ENCODE data around the gene FPR3. TPM values are rescaled to one million over a fixed set of nuclear protein-coding genes. Genes with fewer than 3 reads are reported as not detected.

FPR3 gene
- total RNA-seq, 1 donor from 2014 or later, result not detected

- TF ChIP-seq, protein P1, sequence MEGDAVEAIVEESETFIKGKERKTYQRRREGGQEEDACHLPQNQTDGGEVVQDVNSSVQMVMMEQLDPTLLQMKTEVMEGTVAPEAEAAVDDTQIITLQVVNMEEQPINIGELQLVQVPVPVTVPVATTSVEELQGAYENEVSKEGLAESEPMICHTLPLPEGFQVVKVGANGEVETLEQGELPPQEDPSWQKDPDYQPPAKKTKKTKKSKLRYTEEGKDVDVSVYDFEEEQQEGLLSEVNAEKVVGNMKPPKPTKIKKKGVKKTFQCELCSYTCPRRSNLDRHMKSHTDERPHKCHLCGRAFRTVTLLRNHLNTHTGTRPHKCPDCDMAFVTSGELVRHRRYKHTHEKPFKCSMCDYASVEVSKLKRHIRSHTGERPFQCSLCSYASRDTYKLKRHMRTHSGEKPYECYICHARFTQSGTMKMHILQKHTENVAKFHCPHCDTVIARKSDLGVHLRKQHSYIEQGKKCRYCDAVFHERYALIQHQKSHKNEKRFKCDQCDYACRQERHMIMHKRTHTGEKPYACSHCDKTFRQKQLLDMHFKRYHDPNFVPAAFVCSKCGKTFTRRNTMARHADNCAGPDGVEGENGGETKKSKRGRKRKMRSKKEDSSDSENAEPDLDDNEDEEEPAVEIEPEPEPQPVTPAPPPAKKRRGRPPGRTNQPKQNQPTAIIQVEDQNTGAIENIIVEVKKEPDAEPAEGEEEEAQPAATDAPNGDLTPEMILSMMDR (IDR thresholded peaks at IDR 0.05), result no peak
- Mint-ChIP-seq H3K9me3 (ENCODE audit: unreplicated experiment) (peaks cover 4% of the 10 kb centered on the region), H3K4me3 (ENCODE audit: unreplicated experiment) (no peak overlapping the region), H3K4me1 (ENCODE audit: unreplicated experiment) (no peaks in the 10 kb centered on the region), H3K27ac (ENCODE audit: unreplicated experiment) (no peak overlapping the region), H3K27me3 (ENCODE audit: unreplicated experiment) (peaks cover 8% of the 10 kb centered on the region), H3K36me3 (ENCODE audit: unreplicated experiment) (no peaks in the 10 kb centered on the region)
- no peak for DNase-seq (ENCODE audit: extremely low spot score, unreplicated experiment)
Observed at GRCh38 chr19:51783372-51783771, 11.6 kb upstream of the FPR3 start.

- Mint-ChIP-seq H3K4me3 (ENCODE audit: unreplicated experiment) (no peak overlapping the region), H3K27ac (ENCODE audit: unreplicated experiment) (no peak overlapping the region), H3K9me3 (ENCODE audit: unreplicated experiment) (peaks cover 7% of the 10 kb centered on the region), H3K4me1 (ENCODE audit: unreplicated experiment) (no peaks in the 10 kb centered on the region), H3K27me3 (ENCODE audit: unreplicated experiment) (peaks cover 7% of the 10 kb centered on the region), H3K36me3 (ENCODE audit: unreplicated experiment) (no peaks in the 10 kb centered on the region)
- TF ChIP-seq, protein P1 (IDR thresholded peaks at IDR 0.05), result no peak
- no peak for DNase-seq (ENCODE audit: extremely low spot score, unreplicated experiment)
Observed at GRCh38 chr19:51784109-51784785, 10.7 kb upstream of the FPR3 start.

DNA sequence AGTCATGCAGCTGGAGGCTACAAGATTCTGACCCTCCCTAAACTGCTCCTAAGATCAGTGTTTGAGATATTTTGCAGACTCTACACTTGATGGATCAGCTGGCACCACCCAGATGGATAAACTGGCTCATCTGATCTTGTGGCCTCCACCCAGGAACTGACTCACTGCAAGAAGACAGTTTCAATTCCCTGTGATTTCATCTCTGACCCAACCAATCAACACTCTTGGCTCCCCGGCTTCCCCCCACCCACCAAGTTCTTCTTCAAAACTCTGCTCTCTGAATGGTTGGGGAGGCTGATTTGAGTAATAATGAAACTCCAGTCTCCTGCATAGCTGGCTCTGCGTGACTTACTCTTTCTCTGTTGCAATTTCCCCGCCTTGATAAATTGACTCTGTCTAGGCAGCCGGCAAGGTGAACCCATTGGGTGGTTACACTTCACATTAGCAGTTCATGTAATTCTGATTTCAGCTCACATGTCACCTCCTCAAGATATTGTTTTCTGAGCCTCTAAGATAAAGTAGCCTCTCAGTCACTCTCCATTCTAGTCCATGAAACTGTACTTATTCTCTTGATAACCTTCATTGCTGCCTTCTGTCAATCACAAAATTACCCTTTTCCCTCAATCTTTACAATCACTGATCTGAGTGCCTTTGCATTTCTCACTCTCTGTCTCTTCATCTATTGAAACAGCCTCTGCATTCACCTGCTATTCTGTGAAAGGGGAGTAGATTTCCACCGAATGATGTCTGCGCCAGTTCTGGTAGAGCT lies 9.9 kb upstream of the FPR3 start:
- Mint-ChIP-seq H3K27ac (ENCODE audit: unreplicated experiment) (no peak overlapping the region), H3K9me3 (ENCODE audit: unreplicated experiment) (peaks cover 7% of the 10 kb centered on the region), H3K27me3 (ENCODE audit: unreplicated experiment) (no peaks in the 10 kb centered on the region), H3K4me3 (ENCODE audit: unreplicated experiment) (no peak overlapping the region), H3K36me3 (ENCODE audit: unreplicated experiment) (no peaks in the 10 kb centered on the region), H3K4me1 (ENCODE audit: unreplicated experiment) (no peaks in the 10 kb centered on the region)
- no peak for DNase-seq (ENCODE audit: extremely low spot score, unreplicated experiment)
- TF ChIP-seq, protein P1 (IDR thresholded peaks at IDR 0.05), result no peak

DNA sequence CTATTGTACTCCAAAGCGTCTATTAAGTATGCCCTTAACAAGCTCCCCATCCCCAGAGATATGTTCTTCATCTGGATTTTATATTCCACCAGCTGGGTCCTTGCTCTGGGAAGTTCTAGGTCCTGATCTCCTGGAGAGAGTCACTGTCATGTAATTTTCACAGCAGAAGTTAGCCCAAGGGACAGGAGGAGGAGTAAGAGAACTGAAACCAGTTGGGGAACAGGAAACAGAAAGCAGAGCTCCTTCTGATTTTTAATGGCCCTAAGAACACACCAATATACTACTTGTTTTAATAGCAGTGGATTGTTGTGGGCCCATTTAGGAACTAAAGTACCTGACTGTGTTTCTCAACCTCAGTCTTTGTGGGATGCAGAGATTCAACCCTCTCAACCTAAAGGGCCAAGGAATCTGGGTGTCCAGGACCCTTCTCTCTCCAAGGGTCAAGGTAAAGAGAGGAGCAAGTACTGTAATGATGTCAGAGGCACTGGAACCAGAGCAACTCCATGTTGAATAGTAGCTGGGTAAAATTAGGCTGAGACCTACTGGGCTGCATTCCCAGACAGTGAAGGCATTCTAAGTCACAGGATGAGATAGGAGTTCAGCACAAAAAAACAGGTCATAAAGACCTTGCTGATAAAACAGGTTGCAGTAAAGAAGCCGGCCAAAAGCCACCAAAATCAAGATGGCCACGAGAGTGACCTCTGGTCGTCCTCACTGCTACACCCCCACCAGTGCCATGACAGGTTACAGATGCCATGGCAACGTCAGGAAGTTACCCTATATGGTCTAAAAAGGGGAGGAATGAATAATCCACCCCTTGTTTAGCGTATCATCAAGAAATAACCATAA lies 8.1 kb upstream of the FPR3 start:
- DNase-seq (ENCODE audit: extremely low spot score, unreplicated experiment), result no peak
- Mint-ChIP-seq H3K27me3 (ENCODE audit: unreplicated experiment) (no peaks in the 10 kb centered on the region), H3K4me3 (ENCODE audit: unreplicated experiment) (no peak overlapping the region), H3K4me1 (ENCODE audit: unreplicated experiment) (no peaks in the 10 kb centered on the region), H3K9me3 (ENCODE audit: unreplicated experiment) (peaks cover 18% of the 10 kb centered on the region), H3K27ac (ENCODE audit: unreplicated experiment) (no peak overlapping the region), H3K36me3 (ENCODE audit: unreplicated experiment) (no peaks in the 10 kb centered on the region)
- TF ChIP-seq, protein P1 (IDR thresholded peaks at IDR 0.05), result no peak
